H9 (cell line): ENCODE measurements around the gene CLMP. TPM values are rescaled to one million over a fixed set of nuclear protein-coding genes. Genes with fewer than 3 reads are reported as not detected.
"Not testable (repeated sequence)": the region's sequence is repeated elsewhere in the genome, so short reads cannot be mapped to it uniquely, and the experiment has no call there.

Experiments used
- DNase-seq: peaks from one replicate; pipeline ENCODE4 v3.0.0-alpha.2; 2017
- H2AFZ ChIP-seq: one replicate; pipeline ENCODE4 v1.6.1; 2013; ENCODE audit warnings: mild to moderate bottlenecking, low read length, control low read depth, moderate library complexity
- H2AK5ac ChIP-seq: 2 replicates; pipeline ENCODE4 v1.6.1; 2013; ENCODE audit warnings: low read length, control low read depth, mixed read lengths; ENCODE audit not compliant: insufficient read length
- H2BK120ac ChIP-seq: one replicate; pipeline ENCODE4 v1.6.1; 2013; ENCODE audit warnings: low read depth, mild to moderate bottlenecking, low read length, control low read depth, inconsistent platforms; ENCODE audit not compliant: poor library complexity, severe bottlenecking
- H2BK12ac ChIP-seq: 2 replicates; pipeline ENCODE4 v1.6.1; 2013; ENCODE audit warnings: low read length, control low read depth, mixed read lengths, low read depth; ENCODE audit not compliant: insufficient read length
- H2BK15ac ChIP-seq: 2 replicates; pipeline ENCODE4 v1.6.1; 2013; ENCODE audit warnings: low read depth, low read length, control low read depth
- H2BK20ac ChIP-seq: one replicate; pipeline ENCODE4 v1.6.1; 2013; ENCODE audit warnings: low read depth, mild to moderate bottlenecking, low read length, control low read depth, inconsistent platforms; ENCODE audit not compliant: poor library complexity, severe bottlenecking
- H2BK5ac ChIP-seq: 2 replicates; pipeline ENCODE4 v1.6.1; 2013; ENCODE audit warnings: low read length, control low read depth, mixed read lengths; ENCODE audit not compliant: insufficient read length
- H3K14ac ChIP-seq: 2 replicates; pipeline ENCODE4 v1.6.1; 2013; ENCODE audit warnings: low read length, control low read depth; ENCODE audit not compliant: insufficient read depth
- H3K18ac ChIP-seq: 2 replicates; pipeline ENCODE4 v1.6.1; 2013; ENCODE audit warnings: low read depth, mild to moderate bottlenecking, mixed read lengths, low read length, control low read depth; ENCODE audit not compliant: insufficient read length
- H3K23ac ChIP-seq: 2 replicates; pipeline ENCODE4 v1.6.1; 2013; ENCODE audit warnings: low read length, control low read depth, mixed read lengths, low read depth; ENCODE audit not compliant: insufficient read length
- H3K23me2 ChIP-seq: 2 replicates; pipeline ENCODE4 v1.6.1; 2013; ENCODE audit warnings: low read depth, mild to moderate bottlenecking, mixed read lengths, low read length, control low read depth; ENCODE audit not compliant: insufficient read length, poor library complexity, severe bottlenecking
- H3K27ac ChIP-seq: 2 replicates; pipeline ENCODE4 v1.5.1; 2013; ENCODE audit warnings: low read length, control low read depth, mixed read lengths, low read depth; ENCODE audit not compliant: insufficient read length
- H3K27me3 ChIP-seq: 2 replicates; pipeline ENCODE4 v1.6.1; 2013; ENCODE audit warnings: low read length, control low read depth, inconsistent platforms; ENCODE audit not compliant: insufficient read depth
- H3K4ac ChIP-seq: 2 replicates; pipeline ENCODE4 v1.6.1; 2013; ENCODE audit warnings: low read depth, mild to moderate bottlenecking, control low read depth, inconsistent platforms, low read length, moderate library complexity
- H3K4me1 ChIP-seq: 2 replicates; pipeline ENCODE4 v1.6.1; 2013; ENCODE audit warnings: low read length, control low read depth, inconsistent platforms; ENCODE audit not compliant: insufficient read depth
- H3K4me2 ChIP-seq: 2 replicates; pipeline ENCODE4 v1.6.1; 2013; ENCODE audit warnings: low read length, control low read depth, mixed read lengths; ENCODE audit not compliant: insufficient read length, insufficient read depth
- H3K56ac ChIP-seq: 2 replicates; pipeline ENCODE4 v1.6.1; 2013; ENCODE audit warnings: low read depth, mild to moderate bottlenecking, mixed read lengths, low read length, control low read depth; ENCODE audit not compliant: insufficient read length
- H3K79me1 ChIP-seq: 2 replicates; pipeline ENCODE4 v1.6.1; 2013; ENCODE audit warnings: low read depth, mild to moderate bottlenecking, moderate library complexity, low read length, control low read depth, inconsistent platforms; ENCODE audit not compliant: insufficient read depth, poor library complexity, severe bottlenecking
- H3K79me2 ChIP-seq: 2 replicates; pipeline ENCODE4 v1.6.1; 2013; ENCODE audit warnings: low read length, control low read depth, inconsistent platforms; ENCODE audit not compliant: insufficient read depth
- H3K9ac ChIP-seq: 2 replicates; pipeline ENCODE4 v1.6.1; 2013; ENCODE audit warnings: low read length, control low read depth, mixed read lengths; ENCODE audit not compliant: insufficient read length; ENCODE audit errors: extremely low read depth
- H3K9me3 ChIP-seq: one replicate; pipeline ENCODE4 v1.6.1; 2013; ENCODE audit warnings: low read depth, low read length, inconsistent platforms; ENCODE audit not compliant: control insufficient read depth
- H3T11ph ChIP-seq: one replicate; pipeline ENCODE4 v1.6.1; 2013; ENCODE audit warnings: mild to moderate bottlenecking, low read length, control low read depth, inconsistent platforms
- H4K20me1 ChIP-seq: one replicate; pipeline ENCODE4 v1.6.1; 2013; ENCODE audit not compliant: control insufficient read depth, insufficient read length, insufficient read depth
- H4K5ac ChIP-seq: 2 replicates; pipeline ENCODE4 v1.6.1; 2013; ENCODE audit warnings: low read depth, mild to moderate bottlenecking, mixed read lengths, low read length, control low read depth; ENCODE audit not compliant: insufficient read length
- H4K8ac ChIP-seq: replicated peaks from 2 replicates; pipeline ENCODE4 v1.6.1; 2013; ENCODE audit warnings: low read length, control low read depth, mixed read lengths, low read depth; ENCODE audit not compliant: insufficient read length
- H4K91ac ChIP-seq: 2 replicates; pipeline ENCODE4 v1.6.1; 2013; ENCODE audit warnings: low read depth, mild to moderate bottlenecking, moderate library complexity, mixed read lengths, low read length, control low read depth; ENCODE audit not compliant: insufficient read length
- H3K27ac Mint-ChIP-seq, 3 experiments: 2 replicates in 2 of 3; 3 replicates in 1 of 3; pipeline ENCODE4 v1.8.0; 2020 to 2021; ENCODE audit warnings: mixed read lengths in 3 of 3, mild to moderate bottlenecking in 1 of 3, moderate library complexity in 1 of 3
- H3K27me3 Mint-ChIP-seq: 2 replicates; pipeline ENCODE4 v1.8.0; 2021; ENCODE audit warnings: low read depth, mild to moderate bottlenecking, moderate library complexity, mixed read lengths
- H3K36me3 Mint-ChIP-seq, 3 experiments: 2 replicates in 2 of 3; 3 replicates in 1 of 3; pipeline ENCODE4 v1.8.0; 2020 to 2021; ENCODE audit warnings: low read depth in 3 of 3, mixed read lengths in 3 of 3; ENCODE audit not compliant: insufficient read depth in 1 of 3
- H3K4me1 Mint-ChIP-seq, 2 experiments: 2 replicates each; pipeline ENCODE4 v1.8.0; 2020; ENCODE audit warnings: mixed read lengths in 2 of 2
- H3K4me3 Mint-ChIP-seq, 2 experiments: 2 replicates in 1 of 2; 3 replicates in 1 of 2; pipeline ENCODE4 v1.8.0; 2020 to 2021; ENCODE audit warnings: mild to moderate bottlenecking in 2 of 2, mixed read lengths in 2 of 2, moderate library complexity in 1 of 2
- H3K9me3 Mint-ChIP-seq, 2 experiments: 2 replicates in 1 of 2; 3 replicates in 1 of 2; pipeline ENCODE4 v1.8.0; 2020; ENCODE audit warnings: mild to moderate bottlenecking in 2 of 2, mixed read lengths in 2 of 2, moderate library complexity in 1 of 2
- CTCF ChIP-seq: fragments of 200-600 bp; sonication (generic); conservative IDR thresholded peaks from 3 replicates; pipeline ENCODE4 v1.8.0; 2021; ENCODE audit warnings: antibody characterized with exemption, mild to moderate bottlenecking
- WGBS: extraction: QIAGEN DNeasy Blood & Tissue Kit; methylation state at CpG from one replicate; pipeline ENCODE4 v1.1.7; 2013; ENCODE audit warnings: missing lambda C conversion rate, low lambda C conversion rate, mixed read lengths; ENCODE audit not compliant: insufficient read length; ENCODE audit errors: extremely low coverage; 5-methylcytosine and 5-hydroxymethylcytosine counted together
- total RNA-seq: library from RNA; stranded (reverse); gene quantifications from 2 replicates; pipeline ENCODE4 v1.2.1, GENCODE V29; 2021

The CLMP gene
- total RNA-seq, 1 experiment from 2014 or later = 13.8 TPM

DNA sequence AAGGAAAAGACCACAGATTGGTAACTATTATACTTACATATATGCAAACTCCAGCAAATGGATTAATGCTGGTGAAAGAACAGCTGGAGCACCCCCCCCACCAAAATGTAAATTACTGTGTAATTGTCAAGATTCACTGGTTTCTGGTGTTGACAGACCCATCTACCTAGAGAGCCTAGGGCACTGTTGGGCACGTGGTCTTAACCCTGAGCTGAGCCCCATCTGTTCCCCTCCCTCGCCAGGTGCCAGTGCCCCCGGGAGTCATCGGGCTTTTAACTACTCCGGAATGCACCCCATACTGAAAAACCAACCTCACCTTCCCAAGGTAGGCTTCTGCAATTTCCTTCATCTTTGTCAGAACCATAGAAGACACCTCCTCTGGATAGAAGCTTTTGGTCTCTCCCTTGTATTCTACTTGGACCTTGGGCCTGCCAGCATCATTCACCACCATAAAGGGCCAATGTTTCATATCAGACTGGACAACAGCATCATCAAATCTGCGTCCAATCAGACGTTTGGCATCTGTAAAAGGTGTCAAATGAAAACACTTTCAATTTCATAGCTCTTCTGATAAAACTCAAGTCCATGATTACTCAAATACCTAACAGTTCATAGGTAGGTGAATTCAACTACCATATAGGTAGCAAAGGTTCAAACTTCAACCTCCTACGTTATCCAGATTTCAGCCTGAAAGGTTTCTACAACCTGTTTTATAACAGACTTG lies 134.6 kb downstream of the CLMP start:
- H2BK12ac ChIP-seq = no peak overlapping the region
- Mint-ChIP-seq H3K27ac (peak overlapping the region; percentile 46 to 94 (median 87); a peak in 6 of 7 replicates), H3K4me3 (peak overlapping the region; percentile 97 to 99), H3K9me3 (no peaks in the 10 kb centered on the region; a peak in 2 of 5 replicates), H3K4me1 (peaks cover 31 to 50% of the 10 kb centered on the region in 2 experiments), H3K27me3 (peaks cover 3% of the 10 kb centered on the region), H3K36me3 (peaks cover 50 to 66% (median 65%) of the 10 kb centered on the region in 3 experiments)
- peaks cover 15% of the 10 kb centered on the region for H3K23me2 ChIP-seq
- DNase-seq = no peak
- H2BK5ac ChIP-seq = no peak overlapping the region
- H3K9me3 ChIP-seq = no peaks in the 10 kb centered on the region
- H3K56ac ChIP-seq = no peak overlapping the region
- H3K4me1 ChIP-seq = no peaks in the 10 kb centered on the region
- no peak overlapping the region for H4K5ac ChIP-seq
- WGBS = no CpG with 5 or more reads among the region's 8 CpGs
- H2BK20ac ChIP-seq = no peak overlapping the region
- H3K14ac ChIP-seq = no peak overlapping the region
- H3K9ac ChIP-seq = peak overlapping the region; percentile 77
- H3K4ac ChIP-seq = no peak overlapping the region
- peaks cover 18% of the 10 kb centered on the region; the same call in 1 of the 2 replicates for H3K79me2 ChIP-seq
- H4K8ac ChIP-seq = no peak overlapping the region
- H2AFZ ChIP-seq = no peak overlapping the region
- peak overlapping the region; percentile 73 for H3K4me2 ChIP-seq
- H4K20me1 ChIP-seq = no peaks in the 10 kb centered on the region
- no peak overlapping the region for H3K27ac ChIP-seq
- no peak overlapping the region for H2AK5ac ChIP-seq
- no peak overlapping the region for H2BK120ac ChIP-seq
- no peaks in the 10 kb centered on the region for H3K27me3 ChIP-seq
- no peaks in the 10 kb centered on the region for H3K79me1 ChIP-seq
- no peak overlapping the region for H3T11ph ChIP-seq
- no peak for TF ChIP-seq CTCF
- no peak overlapping the region for H2BK15ac ChIP-seq
- H4K91ac ChIP-seq = no peak overlapping the region
- no peak overlapping the region for H3K23ac ChIP-seq
- no peak overlapping the region for H3K18ac ChIP-seq

- H2AFZ ChIP-seq, H2BK5ac ChIP-seq, H4K91ac ChIP-seq, H3K18ac ChIP-seq, H3K4me1 ChIP-seq, H3K4ac ChIP-seq, H2AK5ac ChIP-seq, H4K5ac ChIP-seq, H3K27ac ChIP-seq, H3K27me3 Mint-ChIP-seq, DNase-seq, H3K56ac ChIP-seq, H3K27me3 ChIP-seq, H4K20me1 ChIP-seq, H4K8ac ChIP-seq, H3K14ac ChIP-seq, H2BK120ac ChIP-seq, H3K9me3 Mint-ChIP-seq, H3K79me1 ChIP-seq, H2BK20ac ChIP-seq, H3T11ph ChIP-seq, H2BK15ac ChIP-seq, H3K9me3 ChIP-seq, H3K23ac ChIP-seq, H3K9ac ChIP-seq, H2BK12ac ChIP-seq: not testable (repeated sequence)
- peaks cover 18% of the 10 kb centered on the region; the same call in 1 of the 2 replicates for H3K79me2 ChIP-seq
- peak overlapping the region; percentile 73 for H3K4me2 ChIP-seq
- peaks cover 15% of the 10 kb centered on the region for H3K23me2 ChIP-seq
- Mint-ChIP-seq H3K4me1 (peaks cover 30 to 48% of the 10 kb centered on the region in 2 experiments), H3K4me3 (peak overlapping the region; percentile 97 to 99), H3K36me3 (peaks cover 50 to 74% (median 65%) of the 10 kb centered on the region in 3 experiments), H3K27ac (peak overlapping the region; percentile 16 to 94 (median 28); a peak in 6 of 7 replicates)
- no CpG with 5 or more reads among the region's 18 CpGs for WGBS
These were observed 135.8 kb downstream of the CLMP start for GRCh38 chr11:123059041-123059920.
